NCI-H2171 (cell line): Measurements from ENCODE around the gene ADAMTS17.
"Not testable (repeated sequence)": the region's sequence is repeated elsewhere in the genome, so short reads cannot be mapped to it uniquely, and the experiment has no call there.

ENCODE experiments used
- DNase-seq: peaks from one replicate; lab custom pipeline; 2025; lab: John Stamatoyannopoulos, UW

ADAMTS17 gene

DNA sequence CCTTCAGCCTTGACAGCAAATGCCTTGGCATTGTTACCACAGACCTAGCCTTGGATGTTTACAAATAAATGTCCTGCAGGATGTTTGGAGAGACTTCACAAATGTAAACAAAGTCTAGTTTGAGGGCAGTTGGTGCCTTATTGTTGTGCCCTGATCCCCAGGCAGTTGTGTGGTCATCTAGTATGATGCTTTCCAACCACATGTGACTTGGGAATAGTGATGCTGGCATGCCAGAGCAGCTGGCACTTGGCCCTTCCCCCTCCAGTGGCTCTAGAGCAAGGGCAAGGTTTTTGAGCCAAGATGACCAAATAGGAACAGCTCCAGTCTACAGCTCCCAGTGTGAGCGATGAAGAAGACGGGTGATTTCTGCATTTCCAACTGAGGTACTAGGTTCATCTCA, 258.2 kb downstream of the ADAMTS17 start:
- DNase-seq = no peak

DNA sequence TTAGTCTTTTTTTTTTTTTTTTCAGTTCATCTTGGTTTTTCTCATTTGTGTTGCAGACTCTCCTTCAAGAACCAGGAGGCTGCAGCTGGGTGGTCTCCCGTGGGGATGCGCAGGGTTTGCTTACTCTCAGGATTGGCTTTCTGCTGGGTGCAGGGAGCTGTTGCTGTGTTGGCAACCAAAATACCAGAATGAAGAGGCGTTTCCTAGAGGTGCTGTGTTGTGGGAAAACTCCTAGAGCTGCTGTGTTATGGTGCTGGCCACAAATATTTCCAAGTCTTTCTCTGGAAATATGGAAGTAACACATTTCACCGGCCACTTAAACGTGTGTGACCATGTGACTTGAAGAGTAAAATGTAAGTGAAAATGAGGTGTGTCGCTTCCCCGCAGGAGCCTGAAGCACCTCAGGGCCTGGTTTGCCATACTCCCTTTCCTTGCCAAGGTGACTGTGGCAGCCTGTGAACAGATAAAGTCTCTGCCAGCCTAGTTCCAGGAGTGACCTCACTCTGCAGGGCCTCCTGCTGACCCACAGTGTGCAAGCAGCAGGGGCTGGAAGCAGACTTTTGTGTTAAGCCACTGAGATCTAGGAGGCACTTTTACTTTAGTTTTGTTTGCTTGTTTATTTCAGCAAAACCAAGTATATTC, 258.9 kb downstream of the ADAMTS17 start:
- DNase-seq = no peak

DNA sequence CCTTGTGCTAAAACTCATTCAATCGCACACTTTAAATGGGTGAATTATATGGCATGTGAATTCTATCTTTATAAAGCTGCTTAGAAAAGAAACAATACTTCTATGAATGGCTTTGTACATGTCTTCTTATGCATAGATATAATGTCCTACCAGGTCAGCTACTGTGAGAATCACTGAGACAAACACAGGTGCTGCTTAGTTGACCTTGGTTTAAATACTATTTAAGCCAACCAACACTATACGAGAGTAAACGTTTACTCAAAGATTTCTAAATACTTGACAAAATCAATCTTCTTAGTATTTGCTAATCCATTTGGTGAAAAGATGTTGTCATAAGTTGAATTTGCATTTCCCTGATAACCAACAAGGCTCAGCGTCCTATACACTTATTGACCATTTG, 260.3 kb downstream of the ADAMTS17 start:
- DNase-seq = no peak

DNA sequence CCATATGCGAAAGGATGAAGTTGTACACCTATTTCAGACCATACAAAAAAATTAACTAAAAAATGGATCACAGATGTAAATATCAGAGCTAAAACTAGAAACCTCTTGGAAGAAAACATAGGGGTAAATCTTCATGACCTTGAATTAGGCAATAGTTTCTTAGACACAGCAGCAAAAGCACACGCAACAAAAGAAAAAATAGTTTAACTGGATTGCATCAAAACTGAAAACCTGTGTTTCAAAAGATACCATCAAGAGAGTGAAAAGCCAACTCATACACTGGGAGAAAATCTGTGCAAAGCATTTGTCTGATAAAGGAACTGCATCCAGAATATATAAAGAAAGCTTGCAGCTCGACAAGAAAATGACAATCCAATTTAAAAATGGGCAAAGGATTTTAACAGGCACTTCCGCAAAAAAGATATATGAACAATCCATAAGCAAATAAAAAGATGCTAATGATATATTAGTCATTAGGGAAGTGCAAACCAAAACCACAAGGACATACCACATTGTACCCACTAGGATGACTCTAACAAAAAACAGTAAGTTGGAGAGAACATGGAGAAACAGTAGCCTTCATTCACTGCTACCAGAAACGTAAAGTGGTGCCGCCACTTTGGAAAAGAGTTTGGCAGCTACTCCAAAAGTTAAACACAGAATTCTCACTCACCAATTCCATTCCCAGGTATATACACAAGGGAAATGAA, 263.1 kb downstream of the ADAMTS17 start:
- no peak for DNase-seq

DNA sequence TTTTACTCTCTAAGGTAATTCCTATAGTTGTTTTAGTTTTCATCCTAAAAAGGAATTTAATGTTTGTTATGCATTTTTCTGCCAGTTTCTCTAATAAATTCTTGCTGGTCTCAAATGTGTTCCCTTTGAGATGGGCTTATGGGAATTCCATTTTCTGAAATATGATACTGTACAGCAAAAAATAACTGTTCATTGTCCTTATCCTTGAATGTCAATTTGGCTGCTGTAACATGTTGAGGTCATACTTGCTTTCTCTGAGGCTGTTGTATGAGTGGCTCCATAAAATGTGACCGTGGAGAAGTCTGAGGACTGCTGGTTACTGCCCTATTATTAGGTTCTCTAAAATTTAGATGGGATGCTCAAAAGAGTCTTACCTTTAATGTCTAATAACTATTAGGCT, 266.5 kb downstream of the ADAMTS17 start:
- DNase-seq = no peak

DNA sequence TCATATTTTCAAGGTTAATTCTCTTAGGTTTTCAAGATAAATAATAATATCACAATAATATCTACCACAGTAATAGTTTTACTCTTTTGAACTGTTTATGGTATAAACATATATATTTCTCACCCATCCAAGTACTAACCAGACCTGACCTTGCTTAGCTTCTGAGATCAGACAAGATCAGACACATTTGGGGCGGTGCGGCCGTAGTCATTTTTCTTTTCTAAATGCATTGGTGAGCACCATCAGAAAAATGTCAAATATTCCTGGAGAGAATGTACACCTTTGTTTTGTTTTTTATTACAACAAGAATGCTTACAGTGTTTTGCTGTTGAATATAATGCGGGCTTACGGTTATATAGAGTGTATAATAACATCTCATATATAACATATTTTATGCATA, 267.8 kb downstream of the ADAMTS17 start:
- DNase-seq = no peak

DNA sequence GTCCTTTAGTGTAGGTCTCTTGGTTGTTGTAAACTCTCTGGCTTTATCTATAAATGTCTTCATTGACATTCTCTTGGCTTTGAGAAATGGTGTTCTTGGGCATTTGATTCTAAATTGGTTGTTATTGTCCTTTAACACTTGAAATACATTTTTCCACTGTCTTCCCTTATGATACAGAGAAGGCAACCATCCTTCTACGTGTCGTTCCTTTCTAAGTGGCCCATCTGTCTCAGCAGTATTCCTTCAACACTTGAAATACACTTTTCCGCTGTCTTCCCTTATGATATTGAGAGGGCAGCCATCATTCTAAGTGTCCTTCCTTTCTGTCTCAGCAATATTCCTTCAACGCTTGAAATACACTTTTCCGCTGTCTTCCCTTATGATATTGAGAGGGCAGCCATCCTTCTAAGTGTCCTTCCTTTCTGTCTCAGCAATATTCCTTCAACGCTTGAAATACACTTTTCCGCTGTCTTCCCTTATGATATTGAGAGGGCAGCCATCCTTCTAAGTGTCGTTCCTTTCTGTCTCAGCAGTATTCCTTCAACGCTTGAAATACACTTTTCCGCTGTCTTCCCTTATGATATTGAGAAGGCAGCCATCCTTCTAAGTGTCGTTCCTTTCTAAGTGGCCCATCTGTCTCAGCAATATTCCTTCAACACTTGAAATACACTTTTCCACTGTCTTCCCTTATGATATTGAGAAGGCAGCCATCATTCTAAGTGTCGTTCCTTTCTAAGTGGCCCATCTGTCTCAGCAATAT, 275.1 kb downstream of the ADAMTS17 start:
- DNase-seq = not testable (repeated sequence)

DNA sequence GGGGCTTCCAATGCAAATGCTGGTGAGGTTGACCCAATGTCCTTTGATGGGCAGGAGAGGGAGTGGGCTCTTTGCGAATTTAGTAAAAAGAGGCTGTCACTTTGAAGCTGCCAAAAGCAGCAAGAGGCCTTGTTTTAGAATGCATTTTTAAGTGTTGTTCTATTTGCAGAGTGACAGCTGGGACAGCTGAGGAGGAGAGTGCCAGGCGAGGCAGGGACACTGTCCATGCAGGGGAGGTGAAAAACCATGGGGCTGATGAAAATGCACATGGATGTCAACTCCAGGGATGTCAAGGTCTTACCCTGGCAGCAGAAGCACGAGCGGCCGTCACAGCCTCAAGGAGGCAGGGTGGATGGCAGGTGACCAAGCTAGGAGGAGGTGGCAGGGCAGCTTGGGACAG, 279.8 kb downstream of the ADAMTS17 start:
- no peak for DNase-seq

DNA sequence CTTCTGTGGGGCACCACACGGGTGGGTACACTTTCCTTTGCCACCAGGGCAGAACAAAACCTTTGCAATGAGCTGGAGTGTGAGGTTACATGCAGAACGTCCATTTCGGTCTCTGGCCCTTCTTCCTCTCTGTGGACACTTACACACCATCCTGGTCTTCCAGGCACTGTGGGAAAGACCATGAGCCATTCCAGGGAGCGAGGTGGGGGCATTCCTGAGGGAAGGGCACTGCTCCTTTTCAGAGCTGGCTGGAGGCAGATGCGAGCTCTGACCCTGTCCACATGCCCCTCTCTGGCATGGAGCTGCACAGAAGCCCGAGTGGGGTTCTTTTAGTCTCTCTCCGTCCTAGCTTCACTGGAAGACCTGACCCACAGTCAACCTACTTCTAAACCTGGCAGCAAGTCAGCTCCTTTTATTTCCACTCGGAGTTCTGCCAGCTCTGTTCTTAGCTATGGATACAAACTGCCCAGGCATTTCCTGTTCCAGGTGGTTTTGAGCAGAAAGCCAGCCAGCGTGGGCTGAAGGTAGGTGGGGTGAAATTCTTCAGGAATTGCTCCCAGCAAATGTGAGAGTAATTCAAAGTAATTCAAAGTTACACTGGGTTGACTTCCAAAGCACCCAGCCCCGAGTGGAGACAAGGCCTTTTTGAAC, 281.4 kb downstream of the ADAMTS17 start:
- DNase-seq = no peak

DNA sequence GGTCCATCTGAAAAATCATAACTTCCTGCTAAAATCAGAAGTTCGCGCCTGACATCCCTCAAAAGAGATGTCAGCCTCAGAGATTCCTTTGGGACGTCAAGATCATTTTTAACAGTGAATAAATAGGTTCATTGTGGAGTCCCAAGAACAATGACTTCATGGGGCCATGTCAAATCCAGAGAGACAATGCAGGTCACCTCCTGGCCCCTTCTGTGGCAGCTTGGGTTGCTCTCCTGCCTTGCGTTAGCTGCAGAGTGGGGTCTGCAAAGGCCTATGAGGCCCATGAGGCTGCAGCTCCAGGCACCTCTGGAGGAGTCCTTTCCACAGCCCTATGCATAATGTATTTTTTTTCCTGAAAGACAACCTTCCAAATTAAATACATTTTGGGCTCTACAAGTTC, 282.3 kb downstream of the ADAMTS17 start:
- DNase-seq = no peak

DNA sequence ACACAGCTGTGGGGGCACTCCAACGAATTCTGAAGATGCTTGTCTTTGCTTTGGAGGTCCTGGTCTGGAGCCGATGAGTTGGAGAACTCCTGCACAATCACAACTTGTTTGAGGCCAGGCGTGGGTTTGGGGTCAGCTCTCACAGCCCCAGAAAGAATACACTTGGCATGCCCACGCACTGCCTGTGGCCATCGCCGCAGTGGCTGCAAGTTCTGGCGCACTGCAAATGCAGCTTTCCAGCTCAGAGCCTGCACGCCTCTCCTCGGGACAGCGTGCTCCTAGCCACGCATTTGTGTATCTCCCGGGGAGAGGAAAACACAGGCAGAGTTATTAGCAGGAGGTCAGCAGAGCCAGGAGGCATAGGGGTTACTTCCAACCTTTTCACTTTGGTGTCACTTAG, 282.7 kb downstream of the ADAMTS17 start:
- DNase-seq = no peak

DNA sequence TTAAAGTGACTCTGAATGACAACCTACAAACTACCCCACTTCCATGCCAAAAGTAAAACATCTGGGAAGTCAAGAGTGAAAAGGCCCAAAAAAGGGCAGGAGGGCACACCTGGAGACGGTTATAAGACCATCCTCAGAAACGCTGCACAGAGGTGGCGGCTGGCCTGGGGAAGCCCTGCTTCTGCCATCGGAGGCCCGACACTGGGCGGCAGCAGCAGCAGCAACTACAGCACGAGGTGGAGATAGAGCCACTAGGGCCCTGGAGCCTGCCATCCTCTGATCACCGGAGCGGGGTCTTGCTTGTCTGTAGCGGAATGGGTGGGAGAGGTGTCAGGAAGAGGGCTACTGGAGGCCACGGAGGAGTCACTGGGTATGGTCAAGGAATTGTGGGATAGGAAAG, 283.3 kb downstream of the ADAMTS17 start:
- no peak for DNase-seq

DNA sequence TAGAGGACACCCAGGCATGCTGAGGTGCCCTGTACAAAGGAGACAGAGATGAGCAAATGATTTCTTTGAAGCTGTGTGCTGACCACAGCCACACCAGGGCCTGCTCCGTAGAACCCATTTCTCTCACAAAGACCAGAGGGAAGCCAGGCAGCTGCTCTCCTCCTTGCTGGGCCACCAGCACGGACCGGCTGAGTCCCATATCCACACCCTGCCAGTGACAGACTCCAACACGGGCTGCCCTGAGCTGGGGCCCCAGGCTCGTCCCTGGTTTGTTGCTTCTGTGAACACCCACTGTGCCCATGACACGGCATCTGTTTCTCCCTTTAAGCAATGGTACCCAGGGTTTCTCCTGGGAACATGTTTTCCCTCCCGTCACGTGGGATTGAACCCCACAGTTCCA, 284.5 kb downstream of the ADAMTS17 start:
- no peak for DNase-seq

DNA sequence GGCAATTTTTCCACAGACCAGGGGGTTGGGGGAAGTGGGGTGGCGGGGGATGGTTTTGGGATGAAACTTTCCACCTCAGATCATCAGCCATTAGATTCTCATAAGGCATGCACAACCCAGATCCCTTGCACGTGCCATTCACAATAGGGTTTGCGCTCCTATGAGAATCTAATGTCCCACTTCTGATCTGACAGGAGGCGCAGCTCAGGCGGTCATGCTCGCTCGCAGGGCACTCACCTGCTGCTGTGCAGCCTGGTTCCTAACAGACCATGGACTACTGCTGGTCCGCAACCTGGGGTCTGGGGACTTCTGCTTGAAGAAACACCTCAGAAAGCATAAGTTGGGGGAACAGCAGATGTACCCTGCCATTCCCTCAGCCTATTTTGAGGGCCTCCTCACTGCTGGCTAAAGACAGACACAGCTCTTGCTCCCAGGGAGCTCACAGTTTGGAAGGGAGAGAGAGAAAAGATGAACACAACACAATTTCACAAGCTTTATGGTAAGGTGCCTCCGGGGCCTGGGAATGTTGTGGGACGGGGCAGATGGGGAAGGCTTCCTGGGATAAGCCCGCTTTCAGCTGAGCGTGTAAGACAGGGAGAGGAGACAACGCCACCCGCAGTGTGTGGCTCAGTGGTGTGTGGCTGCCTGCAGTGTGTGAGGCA, 285.2 kb downstream of the ADAMTS17 start:
- no peak for DNase-seq

DNA sequence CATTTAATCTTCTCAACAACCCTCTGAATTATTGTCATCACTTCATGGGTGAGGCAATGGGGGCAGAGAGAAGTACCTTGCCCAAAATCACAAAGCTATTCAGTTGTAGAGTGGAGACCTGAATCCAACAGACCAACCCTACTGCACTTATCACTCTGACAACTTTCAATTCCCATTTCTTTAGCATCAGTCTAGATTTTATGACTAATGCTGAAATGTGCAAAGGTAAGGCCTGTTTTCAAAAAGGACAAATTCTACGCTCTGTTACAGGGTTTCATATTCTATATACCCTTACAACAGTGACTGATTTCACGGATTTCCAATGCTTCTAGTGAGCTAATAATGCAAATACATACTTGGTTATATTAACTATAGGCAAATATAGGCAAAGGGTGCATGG, 286.0 kb downstream of the ADAMTS17 start:
- DNase-seq = no peak

DNA sequence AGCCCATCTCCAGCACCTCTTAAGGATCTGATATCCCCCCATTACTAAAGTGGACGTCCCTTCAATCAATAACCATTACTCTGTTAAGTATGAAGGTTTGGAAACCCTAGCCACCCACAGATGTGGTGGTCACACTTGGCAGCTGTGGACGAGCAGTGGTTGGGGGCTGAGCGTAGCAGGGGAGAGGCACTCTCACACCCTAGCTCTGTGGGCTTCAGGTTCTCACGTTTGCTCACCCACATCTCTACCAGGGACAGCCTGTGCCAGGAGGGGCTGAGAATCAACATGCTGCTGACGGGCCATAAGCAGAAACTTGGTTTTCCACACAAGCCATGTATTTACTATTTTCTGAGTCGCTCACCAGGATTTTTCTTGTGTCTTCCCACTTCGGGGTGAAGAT, 287.2 kb downstream of the ADAMTS17 start:
- no peak for DNase-seq

DNA sequence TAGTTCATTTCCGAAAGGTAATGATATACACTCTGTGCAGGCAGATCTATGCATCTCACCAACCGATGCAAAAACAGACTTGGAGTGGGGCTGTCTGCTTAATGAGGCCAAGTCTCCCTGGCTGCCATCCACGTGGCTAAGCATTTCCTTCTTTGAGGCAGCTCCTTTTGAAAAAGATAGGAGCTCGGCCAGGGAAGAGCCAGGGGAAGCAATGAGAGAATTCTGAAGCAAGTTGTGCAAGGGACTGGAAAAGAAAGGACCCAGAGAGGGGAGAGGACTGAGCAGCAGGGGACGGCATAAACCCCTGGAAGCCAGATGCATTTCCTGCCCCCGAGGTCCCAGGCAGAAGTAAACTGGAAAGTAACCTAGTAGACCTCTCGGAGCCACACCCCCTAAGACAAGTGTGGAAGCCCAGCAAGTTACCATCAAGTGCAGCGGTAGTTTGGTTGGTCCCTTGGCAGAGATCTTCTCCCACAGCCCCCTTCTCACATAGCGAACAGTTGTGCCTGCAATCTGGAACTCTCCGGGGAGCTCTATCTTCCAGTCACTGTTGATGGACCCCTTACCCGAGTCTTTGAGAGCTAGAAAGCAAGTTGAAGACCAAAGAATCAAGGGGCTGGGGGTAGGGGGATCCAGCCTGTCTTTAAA, 288.2 kb downstream of the ADAMTS17 start:
- no peak for DNase-seq

DNA sequence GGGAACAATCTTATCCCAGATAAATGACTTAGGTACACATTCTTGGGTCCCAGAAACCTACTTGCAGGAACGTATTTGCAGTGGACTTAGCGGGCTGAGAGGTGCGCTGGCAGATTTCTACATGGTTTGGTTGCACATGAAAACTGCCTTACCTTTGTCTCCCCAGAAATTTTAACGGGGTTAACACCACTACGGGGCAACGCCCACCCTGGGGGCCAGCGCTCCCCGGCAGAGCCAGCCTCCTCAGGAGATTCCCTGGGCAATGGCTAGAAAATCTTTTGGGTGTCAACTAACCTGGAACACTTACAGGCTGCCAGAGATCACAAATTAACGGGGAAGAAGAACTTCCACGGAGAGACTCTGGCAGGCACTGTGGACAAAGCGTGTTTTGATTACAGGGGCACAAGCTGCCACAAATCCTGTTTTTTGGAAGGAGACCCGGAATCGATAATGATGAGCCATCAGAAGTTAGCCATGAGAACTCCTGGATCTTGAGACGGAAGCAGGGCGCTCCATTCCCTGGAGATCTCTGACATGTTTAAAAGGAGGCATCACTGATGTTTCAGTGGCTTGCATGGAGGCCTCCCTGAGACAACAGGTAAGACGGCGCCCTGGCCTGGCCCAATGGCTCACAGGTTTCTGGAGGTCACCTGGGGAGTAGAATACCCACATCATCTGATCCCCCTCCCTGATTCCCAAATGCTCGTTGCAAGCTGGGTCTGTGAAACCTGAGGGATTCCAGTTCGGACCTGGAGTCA, 288.9 kb downstream of the ADAMTS17 start:
- DNase-seq = no peak

DNA sequence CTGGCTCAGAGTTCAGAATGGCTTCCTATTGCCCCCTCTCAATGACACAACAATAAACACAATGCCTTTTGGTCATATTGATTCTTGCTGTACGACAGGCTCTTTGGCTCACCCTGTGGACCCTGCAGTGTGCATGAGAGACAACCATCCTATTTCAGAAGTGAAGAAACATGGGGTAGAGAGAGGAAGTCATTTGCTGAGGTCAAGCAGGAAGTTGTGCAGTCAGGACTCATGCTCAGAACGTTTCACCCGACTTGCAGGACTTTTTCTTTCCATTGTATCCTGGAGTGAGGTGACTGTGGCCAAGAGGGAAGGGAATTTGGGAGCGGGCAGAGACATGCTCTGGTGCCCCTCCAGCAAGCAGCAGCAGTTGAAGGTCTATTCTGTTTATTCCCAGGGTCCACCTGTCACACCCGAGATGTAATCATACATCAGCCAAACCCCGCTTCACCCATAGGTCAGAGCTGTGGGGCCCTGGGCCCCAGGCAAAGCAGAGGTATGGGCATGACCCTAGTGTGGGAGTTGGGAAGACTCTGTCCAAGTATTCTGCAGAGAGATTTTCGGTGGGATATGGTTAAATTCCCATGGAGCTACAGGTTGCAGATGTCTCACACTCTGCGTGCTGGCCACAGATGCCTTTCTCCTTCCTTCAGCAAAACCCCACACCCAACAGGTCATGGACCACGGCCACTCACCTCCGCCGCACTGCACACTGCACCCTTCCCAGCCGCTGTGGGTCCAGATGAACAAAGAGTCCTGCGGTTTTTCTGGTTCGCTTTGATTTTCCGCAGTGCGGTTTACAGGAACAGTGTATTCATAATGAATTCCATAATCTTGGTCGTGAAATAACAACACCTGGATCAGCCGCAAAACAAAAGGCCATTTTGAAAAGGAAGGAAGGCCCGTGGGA, 290.6 kb downstream of the ADAMTS17 start:
- DNase-seq = no peak
